ENCODE data around the gene YTHDF1.

YTHDF1 gene

DNA sequence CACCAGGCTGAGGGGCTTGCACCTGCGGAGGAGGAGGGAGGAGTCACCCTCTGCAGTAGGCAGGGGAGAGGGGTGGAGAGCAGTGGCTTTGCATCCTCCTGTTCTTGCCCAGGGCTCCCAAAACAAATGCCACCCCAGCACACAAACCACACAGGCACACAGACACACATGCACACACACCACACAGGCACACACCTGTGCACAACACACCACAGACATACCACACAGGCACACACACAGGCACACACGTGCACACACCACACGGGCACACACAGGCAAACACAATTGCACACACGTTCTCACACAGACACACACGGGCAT lies 26.6 kb downstream of the YTHDF1 start:
- Histone ChIP-seq H3K27ac (no peak overlapping the region), H3K4me1 (ENCODE audit: control insufficient read depth in 1 of 2, insufficient read depth in 1 of 2, low read depth in 1 of 2, low read length in 1 of 2) (no peaks in the 10 kb centered on the region), H3K36me3 (peaks cover 2% of the 10 kb centered on the region), H3K27me3 (no peaks in the 10 kb centered on the region), H3K9me3 (no peaks in the 10 kb centered on the region), H3K4me3 (ENCODE audit: low read depth in 1 of 2, low read length in 1 of 2) (no peak overlapping the region)
- no peak for TF ChIP-seq CTCF (IDR thresholded peaks at IDR 0.05)

DNA sequence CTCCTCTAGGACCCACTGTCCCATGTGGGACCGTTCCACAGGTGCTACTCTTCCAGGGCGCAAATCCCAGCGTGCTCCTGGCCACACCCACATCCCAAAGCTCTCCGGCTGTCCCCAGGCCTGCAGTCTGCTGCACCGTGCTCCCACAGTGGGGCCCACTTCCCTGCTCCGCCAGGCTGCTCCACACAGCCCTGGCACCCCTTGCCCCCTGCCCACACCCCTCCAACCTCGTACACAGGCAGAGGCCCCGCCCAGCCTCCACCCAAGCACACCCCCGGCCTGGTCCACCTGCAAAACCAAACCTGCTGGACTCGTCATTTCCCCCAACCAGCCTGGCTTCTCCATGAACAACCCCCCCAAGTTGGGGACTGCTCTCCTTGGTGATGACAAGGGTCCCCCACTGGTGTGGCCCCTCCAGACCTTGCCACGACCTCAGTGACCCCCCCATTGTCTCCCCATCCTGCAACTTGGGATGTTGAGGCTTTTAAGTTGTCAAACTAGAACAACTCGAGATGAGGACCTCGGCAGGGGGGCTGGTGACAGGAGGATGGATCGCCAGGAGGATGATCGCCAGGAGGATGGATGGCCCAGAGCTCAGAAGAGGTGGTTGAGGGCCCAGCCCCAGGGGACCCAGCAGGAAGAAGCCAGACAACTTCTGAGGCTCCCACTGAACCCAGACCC lies 27.1 kb downstream of the YTHDF1 start:
- Histone ChIP-seq H3K4me3 (ENCODE audit: low read depth in 1 of 2, low read length in 1 of 2) (no peak overlapping the region), H3K36me3 (no peaks in the 10 kb centered on the region), H3K9me3 (no peaks in the 10 kb centered on the region), H3K27ac (no peak overlapping the region), H3K27me3 (no peaks in the 10 kb centered on the region), H3K4me1 (ENCODE audit: control insufficient read depth in 1 of 2, insufficient read depth in 1 of 2, low read depth in 1 of 2, low read length in 1 of 2) (no peaks in the 10 kb centered on the region)
- TF ChIP-seq CTCF (IDR thresholded peaks at IDR 0.05): no peak

DNA sequence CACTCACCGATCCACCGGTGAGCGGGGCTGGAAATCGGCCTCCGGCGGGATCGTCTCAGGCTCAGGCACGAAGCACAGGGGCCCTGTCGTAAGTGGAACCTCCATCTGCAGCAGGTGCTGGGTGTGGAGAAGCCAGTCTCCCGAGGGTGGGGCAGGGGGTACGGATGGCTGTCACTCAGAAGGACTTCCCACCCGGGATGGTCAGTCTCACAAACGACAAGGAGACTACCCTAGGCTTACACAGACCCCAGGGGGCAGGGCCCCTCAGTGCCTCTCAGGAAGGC lies 27.8 kb downstream of the YTHDF1 start:
- TF ChIP-seq CTCF (IDR thresholded peaks at IDR 0.05): no peak

DNA sequence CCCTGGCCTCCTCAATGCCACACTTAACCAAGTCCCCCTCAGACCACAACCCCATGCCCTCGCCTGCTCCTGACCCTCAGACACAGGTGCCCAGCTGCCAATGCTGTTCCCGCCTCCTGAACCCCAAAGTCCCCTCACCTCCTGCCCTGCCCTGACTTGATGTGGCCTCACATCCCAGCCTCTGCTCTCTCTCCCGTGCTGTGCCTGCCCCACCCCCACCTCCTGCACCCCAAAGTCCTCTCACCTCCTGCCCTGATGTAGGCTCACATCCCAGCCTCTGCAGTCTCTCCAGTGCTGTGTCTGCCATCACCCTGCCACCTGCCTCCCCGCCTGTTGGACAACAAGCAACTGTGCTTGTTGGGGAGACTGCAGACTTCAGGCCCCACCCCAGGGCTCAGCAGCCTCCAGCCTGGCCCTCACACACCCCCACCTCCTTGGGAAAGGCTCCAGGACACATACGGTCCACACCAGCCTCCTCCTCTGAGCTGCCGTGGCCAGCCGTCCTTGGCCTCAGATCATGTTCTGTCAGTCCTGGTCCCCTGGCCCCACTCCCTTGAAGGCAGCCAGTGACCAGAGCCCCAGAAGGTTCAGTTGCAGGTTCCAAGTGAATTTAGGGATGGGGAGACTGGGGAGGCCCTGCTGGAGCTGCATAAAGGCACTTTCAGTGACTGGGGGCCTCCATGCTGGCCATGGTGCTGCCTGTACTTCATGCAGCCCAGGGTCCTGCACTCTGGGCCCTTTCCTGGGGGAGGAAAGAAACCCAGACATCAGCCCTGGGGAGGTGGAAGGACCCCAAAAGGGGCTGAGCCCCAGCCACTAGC lies 28.4 kb downstream of the YTHDF1 start:
- no peaks in the 10 kb centered on the region for H3K36me3 ChIP-seq
- H3K27me3 ChIP-seq: peaks cover 12% of the 10 kb centered on the region
- no peaks in the 10 kb centered on the region for H3K4me1 ChIP-seq (ENCODE audit: control insufficient read depth in 1 of 2, insufficient read depth in 1 of 2, low read depth in 1 of 2, low read length in 1 of 2)
- no peaks in the 10 kb centered on the region for H3K9me3 ChIP-seq
- H3K4me3 ChIP-seq (ENCODE audit: low read depth in 1 of 2, low read length in 1 of 2): no peak overlapping the region
- no peak overlapping the region for H3K27ac ChIP-seq
- TF ChIP-seq CTCF (IDR thresholded peaks at IDR 0.05): no peak

More for the DNA sequence above, 27.8 kb downstream of the YTHDF1 start:
- Histone ChIP-seq H3K9me3 (no peaks in the 10 kb centered on the region), H3K4me1 (ENCODE audit: control insufficient read depth in 1 of 2, insufficient read depth in 1 of 2, low read depth in 1 of 2, low read length in 1 of 2) (no peaks in the 10 kb centered on the region), H3K27ac (no peak overlapping the region), H3K36me3 (no peaks in the 10 kb centered on the region), H3K4me3 (ENCODE audit: low read depth in 1 of 2, low read length in 1 of 2) (no peak overlapping the region), H3K27me3 (peaks cover 7% of the 10 kb centered on the region)

GRCh38 chr20:63186528-63187316 lies 29.2 kb downstream of the YTHDF1 start:
- no peak overlapping the region for H3K27ac ChIP-seq
- H3K27me3 ChIP-seq: peaks cover 20% of the 10 kb centered on the region
- no peak for TF ChIP-seq CTCF (IDR thresholded peaks at IDR 0.05)
- no peaks in the 10 kb centered on the region for H3K36me3 ChIP-seq
- no peaks in the 10 kb centered on the region for H3K9me3 ChIP-seq
- no peak overlapping the region for H3K4me3 ChIP-seq (ENCODE audit: low read depth in 1 of 2, low read length in 1 of 2)
- H3K4me1 ChIP-seq (ENCODE audit: control insufficient read depth in 1 of 2, insufficient read depth in 1 of 2, low read depth in 1 of 2, low read length in 1 of 2): no peaks in the 10 kb centered on the region
